K562 (cell line): Measurements from ENCODE around the gene STEAP1B. TPM values are rescaled to one million over a fixed set of nuclear protein-coding genes. Genes with fewer than 3 reads are reported as not detected.
A peak's percentile ranks its signal among the peaks of the same experiment; 100 is the strongest.

Source experiments
- CBFB ChIP-seq: sonication (generic); formaldehyde crosslinking; IDR thresholded peaks from 2 replicates; pipeline ENCODE4 v1.4.0; 2020; ENCODE audit warnings: mild to moderate bottlenecking, missing genetic modification reagents
- CEBPG ChIP-seq, 3 experiments: fragments of 200-800 bp in 1 of 3; sonication (Bioruptor generic) in 1 of 3; sonication (generic) in 1 of 3; formaldehyde crosslinking in 1 of 3; IDR thresholded peaks in 2 of 3; conservative IDR thresholded peaks in 1 of 3; 2 replicates each; pipeline versions ENCODE4 v1.6.1 to v1.8.0; 2016 to 2022; ENCODE audit warnings: missing compliant biosample characterization in 2 of 3, missing genetic modification characterization in 2 of 3, mild to moderate bottlenecking in 1 of 3, missing genetic modification reagents in 1 of 3
- CGGBP1 ChIP-seq: fragments of 250-450 bp; sonication (Bioruptor Pico); IDR thresholded peaks from 2 replicates; pipeline ENCODE4 v1.9.0; 2021; ENCODE audit warnings: mild to moderate bottlenecking
- COPS2 ChIP-seq: fragments of 450-650 bp; conservative IDR thresholded peaks from 2 replicates; pipeline ENCODE4 v1.6.1; 2016; ENCODE audit warnings: mild to moderate bottlenecking, moderate library complexity
- DDX20 ChIP-seq: fragments of 450-650 bp; IDR thresholded peaks from 2 replicates; pipeline ENCODE4 v1.6.1; 2016; ENCODE audit warnings: missing genetic modification characterization, low read depth, mild to moderate bottlenecking, missing compliant biosample characterization, moderate library complexity
- ILF3 ChIP-seq: fragments of 450-650 bp; IDR thresholded peaks from 2 replicates; pipeline ENCODE4 v1.6.1; 2018; ENCODE audit warnings: antibody characterized with exemption, mild to moderate bottlenecking, moderate library complexity, borderline replicate concordance
- JUN ChIP-seq, 2 experiments: sonication (generic) in 1 of 2; formaldehyde crosslinking in 1 of 2; IDR thresholded peaks; 2 replicates each; pipeline versions ENCODE4 v1.6.1 to v1.8.0; 2012 to 2022; ENCODE audit warnings: borderline replicate concordance in 2 of 2, mild to moderate bottlenecking in 2 of 2, improper control_type of control experiment in 1 of 2, low read depth in 1 of 2, low read length in 1 of 2, missing genetic modification reagents in 1 of 2
- JUNB ChIP-seq: fragments of 450-650 bp; formaldehyde crosslinking; conservative IDR thresholded peaks from 2 replicates; pipeline ENCODE4 v1.4.0; 2020; ENCODE audit warnings: mild to moderate bottlenecking
- KLF1 ChIP-seq: fragments of 450-650 bp; IDR thresholded peaks from 2 replicates; pipeline ENCODE4 v1.6.1; 2016; ENCODE audit warnings: missing genetic modification characterization, missing compliant biosample characterization
- MAFG ChIP-seq: fragments of 450-650 bp; conservative IDR thresholded peaks from 2 replicates; pipeline ENCODE4 v1.6.1; 2016; ENCODE audit warnings: missing genetic modification characterization, missing compliant biosample characterization
- SMARCA4 ChIP-seq: fragments of 450-650 bp; IDR thresholded peaks from 2 replicates; pipeline ENCODE4 v1.6.1; 2016
- SMARCE1 ChIP-seq: fragments of 450-650 bp; IDR thresholded peaks from 2 replicates; pipeline ENCODE4 v1.7.1; 2016; ENCODE audit warnings: mild to moderate bottlenecking
- TAF1 ChIP-seq: IDR thresholded peaks from 2 replicates; pipeline ENCODE4 v1.6.1; 2011; ENCODE audit warnings: mild to moderate bottlenecking, low read length, moderate library complexity; ENCODE audit not compliant: insufficient read depth, control insufficient read depth, severe bottlenecking; ENCODE audit errors: extremely low read depth
- TARDBP ChIP-seq: fragments of 450-650 bp; IDR thresholded peaks from 2 replicates; pipeline ENCODE4 v1.6.1; 2016
- XRCC5 ChIP-seq: fragments of 200-400 bp; formaldehyde crosslinking; IDR thresholded peaks from 2 replicates; pipeline ENCODE4 v1.6.1; 2017; ENCODE audit warnings: low read depth, mild to moderate bottlenecking, low read length
- ZFP30 ChIP-seq: fragments of 250-450 bp; sonication (Bioruptor Pico); IDR thresholded peaks from 2 replicates; pipeline ENCODE4 v1.8.0; 2022; ENCODE audit warnings: moderate library complexity, mild to moderate bottlenecking, inconsistent platforms, borderline replicate concordance
- ZNF24 ChIP-seq: fragments of 450-650 bp; IDR thresholded peaks from 2 replicates; pipeline ENCODE4 v1.6.1; 2016
- ZNF274 ChIP-seq: IDR thresholded peaks from 2 replicates; pipeline ENCODE4 v1.6.1; 2011; ENCODE audit warnings: low read depth, mild to moderate bottlenecking, low read length, moderate library complexity, borderline replicate concordance
- ZNF282 ChIP-seq: sonication (generic); formaldehyde crosslinking; IDR thresholded peaks from 2 replicates; pipeline ENCODE4 v1.8.1; 2023; ENCODE audit warnings: missing genetic modification reagents
- ZNF316 ChIP-seq: fragments of 450-650 bp; IDR thresholded peaks from 2 replicates; pipeline ENCODE4 v1.6.1; 2016
- ZNF431 ChIP-seq: sonication (generic); formaldehyde crosslinking; IDR thresholded peaks from 2 replicates; pipeline ENCODE4 v1.8.0; 2022; ENCODE audit warnings: mild to moderate bottlenecking, missing genetic modification reagents
- polyA plus RNA-seq, 8 experiments: library from polyadenylated mRNA; depleted of rRNA in 4 of 8; stranded (reverse) in 5 of 8; unstranded in 3 of 8; fragments of >200 nt; fragmentation: Nextera tagmentation in 2 of 8; fragmentation: Illumina TruSeq in 1 of 8; extraction: Ambion mirVana in 2 of 8; extraction: Trizol in 1 of 8; gene quantifications; 2 replicates each; pipeline versions ENCODE4 v1.2.1 to v1.2.3, GENCODE V29; 2011 to 2014; ENCODE audit warnings: inconsistent platforms in 1 of 8, missing spikeins in 1 of 8
- total RNA-seq, 7 experiments: library from RNA; depleted of rRNA in 6 of 7; stranded (reverse); fragments of >200 nt in 6 of 7; fragmentation: Illumina TruSeq in 2 of 7; extraction: Trizol in 2 of 7; gene quantifications; 2 replicates each; pipeline versions ENCODE4 v1.2.1 to v1.2.3, GENCODE V29; 2011 to 2021; ENCODE audit warnings: low replicate concordance in 1 of 7

The STEAP1B gene
- total and polyA plus RNA-seq, 9 of the 15 experiments (the other 6 are each of a cell fraction or from before 2014, with no cell fraction given) = 20.0 to 38.5 (median 30.6) TPM

GRCh38 chr7:22485189-22485588, 14.8 kb downstream of the STEAP1B start (continued):
- no peak for TF ChIP-seq TARDBP
- TF ChIP-seq JUN (IDR thresholded peaks at IDR 0.05; ENCODE audit: borderline replicate concordance, low read depth, low read length) = peak; percentile 59; the same call in 1 of the 2 replicates
- no peak for TF ChIP-seq JUN (CRISPR knock-in tag; IDR thresholded peaks at IDR 0.05; ENCODE audit: borderline replicate concordance)
- no peak for TF ChIP-seq ZNF24
- no peak for TF ChIP-seq DDX20 (tag)
- TF ChIP-seq ZNF431 (CRISPR knock-in tag) = no peak
- no peak for TF ChIP-seq KLF1
- no peak for TF ChIP-seq JUNB (CRISPR knock-in tag)
- TF ChIP-seq SMARCA4 = peak; percentile 49; the same call in 1 of the 2 replicates
- TF ChIP-seq ZNF274 = no peak
- no peak for TF ChIP-seq XRCC5
- TF ChIP-seq MAFG (tag) = peak; percentile 40; the same call in 1 of the 2 replicates
- no peak for TF ChIP-seq CGGBP1 (CRISPR knock-in tag)
- no peak for TF ChIP-seq ZFP30 (CRISPR knock-in tag)
- no peak for TF ChIP-seq COPS2
- TF ChIP-seq CBFB (CRISPR knock-in tag) = no peak
- no peak for TF ChIP-seq TAF1
- 0 out of 2 replicates have a peak, but pooled peaks have one; percentile 31 for TF ChIP-seq ZNF316
- TF ChIP-seq SMARCE1 = peak; percentile 63; the same call in 1 of the 2 replicates
- TF ChIP-seq ILF3 = no peak
- TF ChIP-seq CEBPG (CRISPR knock-in tag; IDR thresholded peaks at IDR 0.05) = no peak
- TF ChIP-seq CEBPG (tag; conservative IDR thresholded peaks at IDR 0.05 in 1 of 2, IDR thresholded peaks at IDR 0.05 in 1 of 2) = peak; percentile 17 to 27; a peak in 2 of 4 replicates
- TF ChIP-seq ZNF282 = no peak
